ENCODE measurements around the gene MLLT3.

DNA sequence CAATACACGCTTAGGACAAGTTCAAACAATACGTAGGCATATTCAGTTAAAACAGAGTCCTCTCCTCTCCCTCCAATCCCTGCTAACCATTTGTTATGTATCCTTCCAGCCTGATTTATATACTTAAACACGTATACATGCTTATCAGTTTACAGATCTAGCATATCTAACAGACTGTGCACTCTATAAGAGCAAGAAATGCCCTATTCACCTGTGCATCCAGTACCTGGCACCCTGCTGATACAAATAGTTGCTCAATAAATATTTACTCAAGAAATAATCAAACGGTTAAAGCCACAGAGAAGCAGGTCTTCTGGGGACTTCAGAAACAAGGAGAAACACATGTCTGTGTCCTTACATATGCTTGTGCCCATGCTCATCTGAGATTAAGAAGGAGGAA is 55.9 kb downstream of the MLLT3 start:
- TF ChIP-seq, protein P1, sequence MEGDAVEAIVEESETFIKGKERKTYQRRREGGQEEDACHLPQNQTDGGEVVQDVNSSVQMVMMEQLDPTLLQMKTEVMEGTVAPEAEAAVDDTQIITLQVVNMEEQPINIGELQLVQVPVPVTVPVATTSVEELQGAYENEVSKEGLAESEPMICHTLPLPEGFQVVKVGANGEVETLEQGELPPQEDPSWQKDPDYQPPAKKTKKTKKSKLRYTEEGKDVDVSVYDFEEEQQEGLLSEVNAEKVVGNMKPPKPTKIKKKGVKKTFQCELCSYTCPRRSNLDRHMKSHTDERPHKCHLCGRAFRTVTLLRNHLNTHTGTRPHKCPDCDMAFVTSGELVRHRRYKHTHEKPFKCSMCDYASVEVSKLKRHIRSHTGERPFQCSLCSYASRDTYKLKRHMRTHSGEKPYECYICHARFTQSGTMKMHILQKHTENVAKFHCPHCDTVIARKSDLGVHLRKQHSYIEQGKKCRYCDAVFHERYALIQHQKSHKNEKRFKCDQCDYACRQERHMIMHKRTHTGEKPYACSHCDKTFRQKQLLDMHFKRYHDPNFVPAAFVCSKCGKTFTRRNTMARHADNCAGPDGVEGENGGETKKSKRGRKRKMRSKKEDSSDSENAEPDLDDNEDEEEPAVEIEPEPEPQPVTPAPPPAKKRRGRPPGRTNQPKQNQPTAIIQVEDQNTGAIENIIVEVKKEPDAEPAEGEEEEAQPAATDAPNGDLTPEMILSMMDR (IDR thresholded peaks at IDR 0.05; ENCODE audit: insufficient read depth, low read length, poor library complexity, severe bottlenecking) = no peak
- TF ChIP-seq EZH2phosphoT487 (conservative IDR thresholded peaks at IDR 0.05; ENCODE audit: low read length) = no peak

Measured in SU-DHL-6 (cell line).